HCT116 (cell line): ENCODE results near the gene TBX5. TPM values are rescaled to one million over a fixed set of nuclear protein-coding genes. Genes with fewer than 3 reads are reported as not detected.

ENCODE experiments used
- ATAC-seq: fragments of 200-7000 bp; cut with Tn5 transposase; 2 replicates; pipeline ENCODE4 v1.9.1; 2020; ENCODE audit warnings: mild to moderate bottlenecking, moderate library complexity
- BruUV-seq: library from RNA; stranded (reverse); fragments of 400-500 nt; replicated peaks from 2 replicates; lab custom pipeline; 2021; lab: Mats Ljungman, UMichigan
- CTCF ChIA-PET: fragments of 300-600 bp; sonication (Branson Sonifier 250); formaldehyde crosslinking; loops from one replicate; lab custom pipeline; 2021; ENCODE audit warnings: antibody characterized with exemption; lab: Charles Lee
- POLR2A ChIA-PET: fragments of 300-600, 350-600 bp; sonication (Branson Sonifier 250); formaldehyde crosslinking; loops from one replicate; lab custom pipeline; 2021; ENCODE audit warnings: antibody characterized with exemption; lab: Charles Lee
- RAD21 ChIA-PET, 2 experiments: fragments of 300-600 bp; sonication (Branson Sonifier 250); formaldehyde crosslinking; loops; one replicate each; lab custom pipeline; 2023; ENCODE audit warnings: low total read pairs in 2 of 2; ENCODE audit not compliant: uncharacterized antibody in 2 of 2, unreplicated experiment in 2 of 2, low non-redundant PET in 1 of 2; lab: Charles Lee
- DNase-seq: peaks from one replicate; pipeline ENCODE4 v3.0.0-alpha.2; 2010; ENCODE audit warnings: low read depth, low spot score
- H2AFZ ChIP-seq: fragments of 200-600 bp; shearing (Covaris generic), sonication (generic); 2 replicates; pipeline ENCODE4 v1.6.1; 2017; ENCODE audit warnings: low read depth, mixed run types, mixed read lengths, antibody characterized with exemption, low read length; ENCODE audit not compliant: poor library complexity, severe bottlenecking
- H3K27ac ChIP-seq: 2 replicates; pipeline ENCODE4 v1.5.1; 2012; ENCODE audit warnings: low read depth, low read length
- H3K27me3 ChIP-seq: fragments of 200-600 bp; sonication (generic); 2 replicates; pipeline ENCODE4 v1.6.1; 2016; ENCODE audit warnings: mixed run types, low read length, mixed read lengths; ENCODE audit not compliant: insufficient read depth
- H3K36me3 ChIP-seq, 2 experiments: fragments of 200-500 bp in 1 of 2; fragments of 200-600 bp in 1 of 2; sonication (Bioruptor generic) in 1 of 2; sonication (generic) in 1 of 2; 2 replicates each; pipeline versions ENCODE4 v1.5.1 to v1.6.1; 2014 to 2016; ENCODE audit warnings: low read length in 2 of 2, inconsistent platforms in 1 of 2, mixed read lengths in 1 of 2, mixed run types in 1 of 2; ENCODE audit not compliant: insufficient read depth in 2 of 2, control insufficient read depth in 1 of 2
- H3K4me1 ChIP-seq, 2 experiments: fragments of 200-600 bp in 1 of 2; sonication (generic) in 1 of 2; 2 replicates each; pipeline versions ENCODE4 v1.5.1 to v1.6.1; 2012 to 2017; ENCODE audit warnings: low read length in 2 of 2, inconsistent platforms in 1 of 2, mild to moderate bottlenecking in 1 of 2, mixed read lengths in 1 of 2, mixed run types in 1 of 2, moderate library complexity in 1 of 2; ENCODE audit not compliant: insufficient read depth in 2 of 2, control insufficient read depth in 1 of 2
- H3K4me2 ChIP-seq: fragments of 200-600 bp; sonication (generic); 2 replicates; pipeline ENCODE4 v1.6.1; 2017; ENCODE audit warnings: mixed run types, low read length, mixed read lengths
- H3K4me3 ChIP-seq, 2 experiments: fragments of 200-600 bp in 1 of 2; sonication (generic) in 1 of 2; replicated peaks in 1 of 2; 2 replicates each; pipeline ENCODE4 v1.5.1; 2011 to 2016; ENCODE audit warnings: low read length in 2 of 2, control low read depth in 1 of 2, low read depth in 1 of 2, mild to moderate bottlenecking in 1 of 2, mixed read lengths in 1 of 2, mixed run types in 1 of 2
- H3K79me2 ChIP-seq: fragments of 200-600 bp; sonication (generic); 2 replicates; pipeline ENCODE4 v1.6.1; 2017; ENCODE audit warnings: mild to moderate bottlenecking, mixed run types, low read length, moderate library complexity, mixed read lengths; ENCODE audit not compliant: insufficient read depth
- H3K9ac ChIP-seq: fragments of 200-600 bp; sonication (generic); 2 replicates; pipeline ENCODE4 v1.6.1; 2016; ENCODE audit warnings: low read length, mixed read lengths
- H3K9me2 ChIP-seq: fragments of 200-600 bp; sonication (generic), shearing (Covaris generic); 2 replicates; pipeline ENCODE4 v1.6.1; 2017; ENCODE audit warnings: mixed run types, mild to moderate bottlenecking, moderate library complexity; ENCODE audit not compliant: insufficient read depth
- H3K9me3 ChIP-seq, 2 experiments: fragments of 200-500 bp in 1 of 2; fragments of 200-600 bp in 1 of 2; sonication (Bioruptor generic) in 1 of 2; sonication (generic) in 1 of 2; 2 replicates each; pipeline ENCODE4 v1.6.1; 2014 to 2017; ENCODE audit warnings: low read length in 2 of 2, mixed read lengths in 2 of 2, inconsistent platforms in 1 of 2, low read depth in 1 of 2, mild to moderate bottlenecking in 1 of 2, mixed run types in 1 of 2, moderate library complexity in 1 of 2; ENCODE audit not compliant: control insufficient read depth in 1 of 2, insufficient read depth in 1 of 2
- H4K20me1 ChIP-seq: fragments of 200-600 bp; sonication (generic), shearing (Covaris generic); 2 replicates; pipeline ENCODE4 v1.6.1; 2017; ENCODE audit warnings: mixed run types, mild to moderate bottlenecking, moderate library complexity; ENCODE audit not compliant: insufficient read depth
- CBX3 ChIP-seq: IDR thresholded peaks from 2 replicates; pipeline ENCODE4 v1.6.1; 2012; ENCODE audit warnings: low read depth
- EGR1 ChIP-seq: IDR thresholded peaks from 2 replicates; pipeline ENCODE4 v1.6.1; 2012; ENCODE audit warnings: low read depth
- ELF1 ChIP-seq: IDR thresholded peaks from 2 replicates; pipeline ENCODE4 v1.6.1; 2012; ENCODE audit warnings: low read depth, borderline replicate concordance
- EZH2phosphoT487 ChIP-seq: fragments of 200-600 bp; IDR thresholded peaks from 2 replicates; pipeline ENCODE4 v1.6.1; 2018; ENCODE audit warnings: antibody characterized with exemption, borderline replicate concordance
- FOSL1 ChIP-seq: IDR thresholded peaks from 2 replicates; pipeline ENCODE4 v1.6.1; 2012; ENCODE audit warnings: low read depth
- JUND ChIP-seq: IDR thresholded peaks from 2 replicates; pipeline ENCODE4 v1.6.1; 2012
- RAD21 ChIP-seq: IDR thresholded peaks from 2 replicates; pipeline ENCODE4 v1.6.1; 2012; ENCODE audit warnings: low read depth, mild to moderate bottlenecking
- SIN3A ChIP-seq: IDR thresholded peaks from 2 replicates; pipeline ENCODE4 v1.6.1; 2012; ENCODE audit warnings: low read depth
- TCF7L2 ChIP-seq: IDR thresholded peaks from 2 replicates; pipeline ENCODE4 v1.7.0; 2011; ENCODE audit warnings: borderline replicate concordance, inconsistent platforms; ENCODE audit not compliant: insufficient read depth, insufficient read length; ENCODE audit errors: extremely low read depth
- YY1 ChIP-seq: IDR thresholded peaks from 2 replicates; pipeline ENCODE4 v1.6.1; 2011; ENCODE audit warnings: low read length, low read depth, moderate library complexity, mild to moderate bottlenecking; ENCODE audit not compliant: insufficient replicate concordance; ENCODE audit errors: extremely low read depth
- ZFX ChIP-seq: fragments of 450-650 bp; IDR thresholded peaks from 2 replicates; pipeline ENCODE4 v1.6.1; 2017
- ZNF274 ChIP-seq: fragments of 200-500 bp; sonication (Bioruptor generic); IDR thresholded peaks from 2 replicates; pipeline ENCODE4 v1.6.1; 2014; ENCODE audit warnings: mild to moderate bottlenecking, low read depth, low read length, inconsistent platforms
- intact Hi-C: fragments of 100-400 bp; cut with micrococcal nuclease; formaldehyde crosslinking; loops from 2 replicates; pipeline ENCODE4 v1.10.0; 2022
- total RNA-seq: library from RNA; stranded (reverse); gene quantifications from one replicate; pipeline ENCODE4 v1.2.1, GENCODE V29; 2021; ENCODE audit not compliant: unreplicated experiment
- TF ChIP-seq, protein P1 (sequence below): IDR thresholded peaks from 2 replicates; pipeline ENCODE4 v1.6.1; 2011; ENCODE audit warnings: mild to moderate bottlenecking, low read length, moderate library complexity; ENCODE audit not compliant: insufficient replicate concordance; ENCODE audit errors: extremely low read depth
- TF ChIP-seq, protein P2 (sequence below): IDR thresholded peaks from 2 replicates; pipeline ENCODE4 v1.6.1; 2012
- TF ChIP-seq, protein P3 (sequence below): IDR thresholded peaks from 2 replicates; pipeline ENCODE4 v1.6.1; 2012; ENCODE audit warnings: low read depth
- TF ChIP-seq, protein P4 (sequence below), 3 experiments: fragments of 200-600 bp in 1 of 3; sonication (generic) in 1 of 3; IDR thresholded peaks in 2 of 3; conservative IDR thresholded peaks in 1 of 3; 2 replicates each; pipeline ENCODE4 v1.5.1; 2012 to 2017; ENCODE audit warnings: low read depth in 2 of 3, low read length in 2 of 3, antibody characterized with exemption in 1 of 3, borderline replicate concordance in 1 of 3, control low read depth in 1 of 3, mild to moderate bottlenecking in 1 of 3, mixed read lengths in 1 of 3, mixed run types in 1 of 3, moderate library complexity in 1 of 3; ENCODE audit not compliant: insufficient read depth in 1 of 3

Gene TBX5
- total RNA-seq, 1 experiment from 2014 or later, result 0.10 TPM

DNA sequence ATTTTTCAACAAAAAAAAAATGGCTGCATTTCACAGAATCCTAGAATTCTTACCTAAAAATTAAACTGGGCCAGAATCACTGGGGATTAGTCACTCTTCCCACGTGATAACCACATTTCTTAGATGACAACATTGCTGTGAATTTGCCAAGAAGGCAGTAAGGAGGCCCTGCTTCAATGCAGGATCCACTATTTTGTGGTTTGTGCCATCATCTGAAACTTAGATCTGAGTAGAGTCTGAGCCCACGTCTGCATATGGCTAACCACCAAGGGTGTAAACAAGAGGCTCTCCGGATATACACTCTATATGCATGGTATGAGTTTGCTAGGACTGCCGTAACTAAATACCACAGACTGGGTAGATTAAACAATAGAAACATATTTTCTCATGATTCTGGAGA lies 24.4 kb upstream of the TBX5 start:
- no peak for ATAC-seq
- ChIA-PET CTCF (no interaction called here), POLR2A (no interaction called here), RAD21 (no interaction called here)
- TF ChIP-seq, protein P1, sequence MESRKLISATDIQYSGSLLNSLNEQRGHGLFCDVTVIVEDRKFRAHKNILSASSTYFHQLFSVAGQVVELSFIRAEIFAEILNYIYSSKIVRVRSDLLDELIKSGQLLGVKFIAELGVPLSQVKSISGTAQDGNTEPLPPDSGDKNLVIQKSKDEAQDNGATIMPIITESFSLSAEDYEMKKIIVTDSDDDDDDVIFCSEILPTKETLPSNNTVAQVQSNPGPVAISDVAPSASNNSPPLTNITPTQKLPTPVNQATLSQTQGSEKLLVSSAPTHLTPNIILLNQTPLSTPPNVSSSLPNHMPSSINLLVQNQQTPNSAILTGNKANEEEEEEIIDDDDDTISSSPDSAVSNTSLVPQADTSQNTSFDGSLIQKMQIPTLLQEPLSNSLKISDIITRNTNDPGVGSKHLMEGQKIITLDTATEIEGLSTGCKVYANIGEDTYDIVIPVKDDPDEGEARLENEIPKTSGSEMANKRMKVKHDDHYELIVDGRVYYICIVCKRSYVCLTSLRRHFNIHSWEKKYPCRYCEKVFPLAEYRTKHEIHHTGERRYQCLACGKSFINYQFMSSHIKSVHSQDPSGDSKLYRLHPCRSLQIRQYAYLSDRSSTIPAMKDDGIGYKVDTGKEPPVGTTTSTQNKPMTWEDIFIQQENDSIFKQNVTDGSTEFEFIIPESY, result no peak
- TF ChIP-seq TCF7L2 (no peak), FOSL1 (no peak), ZFX (no peak), EGR1 (no peak), YY1 (no peak), SIN3A (no peak), EZH2phosphoT487 (no peak), ELF1 (no peak), ZNF274 (no peak), CBX3 (no peak), JUND (no peak), RAD21 (no peak)
- TF ChIP-seq, protein P2, sequence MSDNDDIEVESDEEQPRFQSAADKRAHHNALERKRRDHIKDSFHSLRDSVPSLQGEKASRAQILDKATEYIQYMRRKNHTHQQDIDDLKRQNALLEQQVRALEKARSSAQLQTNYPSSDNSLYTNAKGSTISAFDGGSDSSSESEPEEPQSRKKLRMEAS, result no peak
- TF ChIP-seq, protein P3, sequence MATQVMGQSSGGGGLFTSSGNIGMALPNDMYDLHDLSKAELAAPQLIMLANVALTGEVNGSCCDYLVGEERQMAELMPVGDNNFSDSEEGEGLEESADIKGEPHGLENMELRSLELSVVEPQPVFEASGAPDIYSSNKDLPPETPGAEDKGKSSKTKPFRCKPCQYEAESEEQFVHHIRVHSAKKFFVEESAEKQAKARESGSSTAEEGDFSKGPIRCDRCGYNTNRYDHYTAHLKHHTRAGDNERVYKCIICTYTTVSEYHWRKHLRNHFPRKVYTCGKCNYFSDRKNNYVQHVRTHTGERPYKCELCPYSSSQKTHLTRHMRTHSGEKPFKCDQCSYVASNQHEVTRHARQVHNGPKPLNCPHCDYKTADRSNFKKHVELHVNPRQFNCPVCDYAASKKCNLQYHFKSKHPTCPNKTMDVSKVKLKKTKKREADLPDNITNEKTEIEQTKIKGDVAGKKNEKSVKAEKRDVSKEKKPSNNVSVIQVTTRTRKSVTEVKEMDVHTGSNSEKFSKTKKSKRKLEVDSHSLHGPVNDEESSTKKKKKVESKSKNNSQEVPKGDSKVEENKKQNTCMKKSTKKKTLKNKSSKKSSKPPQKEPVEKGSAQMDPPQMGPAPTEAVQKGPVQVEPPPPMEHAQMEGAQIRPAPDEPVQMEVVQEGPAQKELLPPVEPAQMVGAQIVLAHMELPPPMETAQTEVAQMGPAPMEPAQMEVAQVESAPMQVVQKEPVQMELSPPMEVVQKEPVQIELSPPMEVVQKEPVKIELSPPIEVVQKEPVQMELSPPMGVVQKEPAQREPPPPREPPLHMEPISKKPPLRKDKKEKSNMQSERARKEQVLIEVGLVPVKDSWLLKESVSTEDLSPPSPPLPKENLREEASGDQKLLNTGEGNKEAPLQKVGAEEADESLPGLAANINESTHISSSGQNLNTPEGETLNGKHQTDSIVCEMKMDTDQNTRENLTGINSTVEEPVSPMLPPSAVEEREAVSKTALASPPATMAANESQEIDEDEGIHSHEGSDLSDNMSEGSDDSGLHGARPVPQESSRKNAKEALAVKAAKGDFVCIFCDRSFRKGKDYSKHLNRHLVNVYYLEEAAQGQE, result no peak
- TF ChIP-seq, protein P4, sequence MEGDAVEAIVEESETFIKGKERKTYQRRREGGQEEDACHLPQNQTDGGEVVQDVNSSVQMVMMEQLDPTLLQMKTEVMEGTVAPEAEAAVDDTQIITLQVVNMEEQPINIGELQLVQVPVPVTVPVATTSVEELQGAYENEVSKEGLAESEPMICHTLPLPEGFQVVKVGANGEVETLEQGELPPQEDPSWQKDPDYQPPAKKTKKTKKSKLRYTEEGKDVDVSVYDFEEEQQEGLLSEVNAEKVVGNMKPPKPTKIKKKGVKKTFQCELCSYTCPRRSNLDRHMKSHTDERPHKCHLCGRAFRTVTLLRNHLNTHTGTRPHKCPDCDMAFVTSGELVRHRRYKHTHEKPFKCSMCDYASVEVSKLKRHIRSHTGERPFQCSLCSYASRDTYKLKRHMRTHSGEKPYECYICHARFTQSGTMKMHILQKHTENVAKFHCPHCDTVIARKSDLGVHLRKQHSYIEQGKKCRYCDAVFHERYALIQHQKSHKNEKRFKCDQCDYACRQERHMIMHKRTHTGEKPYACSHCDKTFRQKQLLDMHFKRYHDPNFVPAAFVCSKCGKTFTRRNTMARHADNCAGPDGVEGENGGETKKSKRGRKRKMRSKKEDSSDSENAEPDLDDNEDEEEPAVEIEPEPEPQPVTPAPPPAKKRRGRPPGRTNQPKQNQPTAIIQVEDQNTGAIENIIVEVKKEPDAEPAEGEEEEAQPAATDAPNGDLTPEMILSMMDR (IDR thresholded peaks at IDR 0.05 in 2 of 3, conservative IDR thresholded peaks at IDR 0.05 in 1 of 3; ENCODE audit: borderline replicate concordance in 1 of 3, insufficient read depth in 1 of 3, low read depth in 2 of 3, low read length in 2 of 3), result no peak
- DNase-seq, result no peak
- Histone ChIP-seq H3K79me2 (no peaks in the 10 kb centered on the region), H3K36me3 (no peaks in the 10 kb centered on the region), H3K27me3 (peaks cover 37% of the 10 kb centered on the region), H3K9ac (no peak overlapping the region), H2AFZ (no peak overlapping the region), H3K9me2 (no peaks in the 10 kb centered on the region), H3K27ac (no peak overlapping the region), H4K20me1 (no peaks in the 10 kb centered on the region; the same call in 1 of the 2 replicates), H3K4me1 (no peaks in the 10 kb centered on the region), H3K4me2 (no peak overlapping the region), H3K4me3 (no peak overlapping the region), H3K9me3 (no peaks in the 10 kb centered on the region)
- no TSS peak for BruUV-seq
- intact Hi-C loops, result no loop called here
